Stimulated activated CD8-positive, alpha-beta memory T cell treated with anti-CD3 and anti-CD28 coated beads, Interleukin-12 subunit alpha, Interleukin-12 subunit beta, amount 100 ng/mL, for 4 hours (primary cell): Measurements from ENCODE around the gene LLGL1.

ENCODE experiments used
- DNase-seq: peaks from one replicate; pipeline ENCODE4 v3.0.0-alpha.2; 2020; ENCODE audit warnings: low read depth

The LLGL1 gene

DNA sequence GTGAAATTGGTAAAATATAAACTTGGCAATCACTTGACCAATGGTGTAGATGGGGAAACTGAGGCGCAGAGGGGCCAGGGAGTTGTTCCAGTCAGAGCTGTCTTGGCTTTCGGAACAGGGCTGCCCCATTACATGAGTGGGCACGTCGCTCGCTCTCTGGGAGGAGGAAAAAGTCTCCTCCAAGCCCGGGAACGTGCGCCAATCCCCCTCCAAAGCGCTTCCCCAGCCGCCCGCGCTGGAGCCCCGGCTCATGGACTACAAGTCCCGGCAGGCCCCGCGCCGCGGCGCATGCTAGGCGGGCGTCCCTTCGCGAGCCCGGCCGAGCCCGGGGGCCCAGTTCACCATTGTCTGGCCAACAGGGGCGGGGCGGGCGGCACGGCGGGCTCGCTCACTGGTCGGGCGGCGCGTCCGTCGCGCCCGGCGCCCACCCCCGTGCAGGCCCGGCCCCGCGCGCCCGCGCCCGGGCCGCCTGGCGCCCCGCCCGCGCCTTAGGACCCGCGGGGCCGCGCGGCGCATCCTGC is at the start of gene LLGL1:
Gene LLGL1, plus strand, starts transcription at position 515 of the 521 bp plus-strand sequence. CDS start 48 bp downstream, outside the sequence.
- peak; percentile 95 for DNase-seq

GRCh38 chr17:18176176-18176575 is 49.3 kb upstream of the LLGL1 start:
- DNase-seq = no peak

DNA sequence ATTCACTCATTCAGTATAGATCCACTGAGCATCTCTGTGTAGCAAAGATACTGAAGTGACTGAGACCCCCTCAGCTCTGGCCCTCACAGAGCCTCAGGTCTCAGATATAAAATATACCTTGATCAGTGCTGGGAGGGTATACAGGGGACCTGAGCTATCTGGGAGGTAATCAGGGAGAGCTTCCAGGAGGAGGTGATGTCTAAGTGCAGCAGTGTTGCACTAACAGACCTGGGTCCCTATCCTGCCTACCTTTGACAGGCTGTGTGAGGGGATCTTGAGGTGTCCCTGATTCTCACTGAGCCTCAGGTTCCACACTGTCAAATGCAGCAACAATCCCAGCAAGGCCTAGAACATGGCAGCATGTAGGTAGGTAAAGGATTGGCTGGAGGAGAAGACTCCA is 48.3 kb upstream of the LLGL1 start:
- DNase-seq = no peak

- no peak for DNase-seq
Observed at GRCh38 chr17:18177722-18178121, 47.7 kb upstream of the LLGL1 start.

DNA sequence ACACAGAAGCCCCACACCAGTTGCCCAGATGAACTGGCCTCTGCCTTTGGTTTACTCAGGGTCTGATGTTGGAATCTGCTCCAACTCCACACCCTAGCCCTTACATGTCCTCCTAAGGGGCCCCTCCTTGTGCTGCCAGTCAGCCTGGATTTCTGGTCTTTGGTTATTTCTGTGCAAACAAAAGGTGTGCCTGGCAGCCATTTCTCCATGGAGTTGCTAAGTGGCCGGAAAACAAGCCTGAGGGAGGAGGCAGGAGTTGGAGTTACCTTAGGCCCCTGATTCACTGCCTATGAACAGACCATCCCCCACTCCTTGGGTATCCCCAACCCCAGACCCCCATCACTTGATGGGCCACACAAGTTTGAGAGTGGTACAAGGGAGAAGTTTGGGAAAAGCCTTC is 46.2 kb upstream of the LLGL1 start:
- no peak for DNase-seq

GRCh38 chr17:18179804-18180203 is 45.6 kb upstream of the LLGL1 start:
- no peak for DNase-seq

DNA sequence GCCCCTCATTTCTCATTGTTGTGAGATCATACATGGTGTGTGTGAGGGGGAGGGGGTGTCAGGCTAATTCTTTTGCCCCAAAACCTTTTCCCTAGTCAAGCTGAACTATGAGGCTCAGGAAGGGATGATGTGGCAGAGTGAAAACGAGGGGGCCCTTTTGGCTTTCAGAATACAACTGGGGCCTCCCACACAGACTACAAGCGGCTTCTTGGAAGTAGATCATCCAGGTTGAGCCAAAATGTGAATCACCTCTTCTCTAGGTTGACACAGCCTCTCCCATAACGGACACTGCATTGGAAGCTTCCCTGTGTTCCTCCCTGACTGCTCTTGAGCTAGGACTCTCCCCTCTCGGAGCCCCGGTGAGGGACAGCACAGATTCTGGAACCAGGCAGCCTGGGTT is 44.1 kb upstream of the LLGL1 start:
- DNase-seq = no peak

DNA sequence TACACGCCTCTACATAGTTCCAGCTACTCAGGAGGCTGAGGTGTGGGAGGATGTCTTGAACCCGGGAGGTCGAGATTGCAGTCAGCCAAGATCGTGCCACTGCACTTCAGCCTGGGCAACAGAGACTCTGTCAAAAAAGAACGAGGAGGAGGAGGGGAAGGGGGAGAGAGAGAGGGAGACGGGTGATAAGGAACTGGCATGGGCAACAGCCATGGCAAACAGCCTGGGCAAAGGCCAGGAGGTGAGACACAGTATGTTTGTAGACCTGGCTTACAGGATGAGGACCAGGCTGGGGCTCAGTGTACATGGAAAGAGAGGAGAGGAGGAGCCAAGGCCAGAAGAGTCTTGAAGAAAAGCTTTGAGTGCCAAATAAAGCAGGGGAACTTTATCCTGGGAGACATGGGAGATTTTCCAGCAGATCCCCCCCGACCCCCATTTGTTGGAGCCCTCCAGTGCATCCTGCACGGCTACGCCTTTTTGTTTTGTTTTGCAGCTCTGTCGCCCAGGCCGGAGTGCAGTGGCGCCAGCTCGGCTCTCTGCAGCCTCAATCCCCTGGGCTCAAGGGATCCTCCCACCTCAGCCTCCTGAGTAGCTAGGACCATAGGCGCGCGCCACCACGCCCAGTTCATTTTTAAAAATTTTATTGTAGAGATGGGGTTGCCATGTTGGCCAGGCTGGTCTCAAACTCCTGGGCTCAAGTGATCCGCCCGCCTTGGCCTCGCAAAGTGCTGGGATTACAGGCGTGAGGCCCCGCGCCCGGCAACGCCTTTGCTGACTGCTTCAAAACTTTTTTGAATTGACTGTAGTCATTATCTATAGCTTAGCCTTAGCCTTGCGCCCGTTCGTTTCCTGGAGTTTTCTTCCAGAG is 43.1 kb upstream of the LLGL1 start:
- no peak for DNase-seq

- DNase-seq = peak; percentile 69
Observed at GRCh38 chr17:18182978-18183333, 42.5 kb upstream of the LLGL1 start.

- DNase-seq = peak; percentile 97
Observed at GRCh38 chr17:18183334-18184142, 41.9 kb upstream of the LLGL1 start, which contains the start of gene ALKBH5. Gene ALKBH5, plus strand, starts transcription at chr17:18183828. Its CDS starts 416 bp downstream, at chr17:18184244.

DNA sequence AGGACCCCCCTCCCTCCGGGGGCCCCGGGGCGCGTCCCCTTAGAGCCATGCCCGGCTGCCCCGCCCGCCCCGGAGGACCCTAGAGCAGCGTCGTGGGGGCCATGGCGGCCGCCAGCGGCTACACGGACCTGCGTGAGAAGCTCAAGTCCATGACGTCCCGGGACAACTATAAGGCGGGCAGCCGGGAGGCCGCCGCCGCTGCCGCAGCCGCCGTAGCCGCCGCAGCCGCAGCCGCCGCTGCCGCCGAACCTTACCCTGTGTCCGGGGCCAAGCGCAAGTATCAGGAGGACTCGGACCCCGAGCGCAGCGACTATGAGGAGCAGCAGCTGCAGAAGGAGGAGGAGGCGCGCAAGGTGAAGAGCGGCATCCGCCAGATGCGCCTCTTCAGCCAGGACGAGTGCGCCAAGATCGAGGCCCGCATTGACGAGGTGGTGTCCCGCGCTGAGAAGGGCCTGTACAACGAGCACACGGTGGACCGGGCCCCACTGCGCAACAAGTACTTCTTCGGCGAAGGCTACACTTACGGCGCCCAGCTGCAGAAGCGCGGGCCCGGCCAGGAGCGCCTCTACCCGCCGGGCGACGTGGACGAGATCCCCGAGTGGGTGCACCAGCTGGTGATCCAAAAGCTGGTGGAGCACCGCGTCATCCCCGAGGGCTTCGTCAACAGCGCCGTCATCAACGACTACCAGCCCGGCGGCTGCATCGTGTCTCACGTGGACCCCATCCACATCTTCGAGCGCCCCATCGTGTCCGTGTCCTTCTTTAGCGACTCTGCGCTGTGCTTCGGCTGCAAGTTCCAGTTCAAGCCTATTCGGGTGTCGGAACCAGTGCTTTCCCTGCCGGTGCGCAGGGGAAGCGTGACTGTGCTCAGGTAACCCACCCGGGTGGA is 41.0 kb upstream of the LLGL1 start:
- DNase-seq = peak; percentile 54

- no peak for DNase-seq
Observed at GRCh38 chr17:18185391-18185790, 40.0 kb upstream of the LLGL1 start.

- DNase-seq = no peak
Observed at GRCh38 chr17:18185832-18186626, 39.4 kb upstream of the LLGL1 start.

DNA sequence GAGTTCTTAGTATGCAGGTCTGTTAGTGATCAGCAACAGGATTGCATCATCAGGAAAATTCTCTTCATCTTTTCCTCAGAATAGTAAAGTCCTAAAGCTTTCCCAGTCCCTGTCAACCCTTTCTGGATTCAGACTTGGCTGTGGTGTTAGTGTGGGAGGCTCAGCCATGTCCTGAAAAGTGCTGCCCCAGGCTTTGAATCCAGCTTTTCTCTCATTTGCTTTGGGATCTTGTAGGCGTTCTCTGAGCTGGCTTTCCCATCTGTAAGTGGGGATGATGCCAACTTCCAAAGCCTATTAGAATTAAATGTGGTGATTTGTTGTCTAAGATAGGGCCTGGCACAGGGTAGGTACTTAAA is 38.8 kb upstream of the LLGL1 start:
- no peak for DNase-seq

DNA sequence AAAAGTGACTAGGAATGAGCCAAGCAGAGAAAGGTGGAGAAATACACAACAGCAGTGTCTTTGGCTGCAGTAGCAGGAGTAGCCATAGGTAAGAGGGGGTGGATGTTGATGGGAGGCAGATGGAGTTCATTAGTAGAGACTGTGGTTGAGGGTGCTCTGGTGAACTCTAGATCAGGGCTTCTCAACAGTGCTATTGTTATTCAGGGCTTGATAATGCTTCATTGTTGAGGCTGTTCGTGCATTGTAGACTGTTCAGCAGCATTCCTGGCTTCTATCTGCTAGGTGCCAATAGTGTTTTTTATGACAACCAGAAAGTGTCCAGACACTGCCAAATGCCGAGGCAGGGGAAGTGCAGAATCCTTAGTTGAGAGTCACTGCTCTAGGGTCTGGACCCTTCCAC is 38.2 kb upstream of the LLGL1 start:
- DNase-seq = no peak

GRCh38 chr17:18187821-18188761 is 37.3 kb upstream of the LLGL1 start:
- no peak for DNase-seq

GRCh38 chr17:18190628-18191235 is 34.7 kb upstream of the LLGL1 start:
- no peak for DNase-seq

- no peak for DNase-seq
Observed at GRCh38 chr17:18191236-18191667, 34.2 kb upstream of the LLGL1 start.

GRCh38 chr17:18191967-18192366 is 33.5 kb upstream of the LLGL1 start:
- DNase-seq = no peak
